A549 (cell line): ENCODE data around the gene A4GALT. TPM values are rescaled to one million over a fixed set of nuclear protein-coding genes. Genes with fewer than 3 reads are reported as not detected.

Experiments used
- ATAC-seq, 2 experiments: fragments of 200-7000 bp in 1 of 2; fragments of >200 bp in 1 of 2; cut with Nextera tagmentation in 1 of 2; cut with Tn5 transposase in 1 of 2; 3 replicates each; pipeline versions ENCODE4 v1.8.0 to v1.9.1; 2018 to 2020; ENCODE audit warnings: mild to moderate bottlenecking in 1 of 2, moderate library complexity in 1 of 2
- CTCF ChIA-PET: fragments of 300-600 bp; sonication (Branson Sonifier 250); formaldehyde crosslinking; extraction: SDS; loops from one replicate; lab custom pipeline; 2021; ENCODE audit warnings: antibody characterized with exemption, inconsistent platforms; lab: Yijun Ruan, JAX
- POLR2A ChIA-PET: fragments of 350-600 bp; formaldehyde crosslinking; extraction: SDS; loops from one replicate; lab custom pipeline; 2021; ENCODE audit warnings: antibody characterized with exemption, inconsistent platforms; lab: Yijun Ruan, JAX
- DNase-seq, 2 experiments: peaks; one replicate each; pipeline versions ENCODE4 v3.0.0 to v3.0.0-alpha.2; 2011 to 2016; ENCODE audit warnings: low read depth in 1 of 2, low spot score in 1 of 2
- FAIRE-seq: peaks from 2 replicates; lab custom pipeline; 2011; peaks lifted over from hg19 to GRCh38; lab: Jason Lieb, UNC
- H3K27ac ChIP-seq, 2 experiments: fragments of >200 bp; sonication (Bioruptor Twin); formaldehyde crosslinking; 3 replicates each; pipeline ENCODE4 v1.5.1; 2016 to 2017
- H3K4me1 ChIP-seq: fragments of >200 bp; sonication (Bioruptor Twin); formaldehyde crosslinking; 3 replicates; pipeline ENCODE4 v1.6.1; 2016
- H3K4me2 ChIP-seq: fragments of >200 bp; sonication (Bioruptor Twin); formaldehyde crosslinking; 3 replicates; pipeline ENCODE4 v1.6.1; 2016
- H3K4me3 ChIP-seq: fragments of >200 bp; sonication (Bioruptor Twin); formaldehyde crosslinking; 3 replicates; pipeline ENCODE4 v1.5.1; 2016
- H3K9me3 ChIP-seq: fragments of >200 bp; sonication (Bioruptor Twin); formaldehyde crosslinking; 3 replicates; pipeline ENCODE4 v1.6.1; 2016
- BHLHE40 ChIP-seq: IDR thresholded peaks from 2 replicates; pipeline ENCODE4 v1.6.1; 2012; ENCODE audit warnings: low read depth, low read length, inconsistent platforms
- CBX8 ChIP-seq: fragments of 200-600 bp; sonication (generic); IDR thresholded peaks from 2 replicates; pipeline ENCODE4 v1.6.1; 2016
- CEBPB ChIP-seq, 2 experiments: fragments of >200 bp in 1 of 2; sonication (Bioruptor Twin) in 1 of 2; formaldehyde crosslinking in 1 of 2; IDR thresholded peaks; 2 replicates each; pipeline ENCODE4 v1.6.1; 2012 to 2016
- CHD4 ChIP-seq: fragments of 200-600 bp; sonication (generic); IDR thresholded peaks from 2 replicates; pipeline ENCODE4 v1.6.1; 2016; ENCODE audit warnings: antibody characterized with exemption, mild to moderate bottlenecking, borderline replicate concordance
- ELK1 ChIP-seq: fragments of 150-350 bp; IDR thresholded peaks from 2 replicates; pipeline ENCODE4 v1.6.1; 2014; ENCODE audit warnings: low read depth, mild to moderate bottlenecking, low read length
- EP300 ChIP-seq, 2 experiments: fragments of >200 bp; sonication (Bioruptor Twin); formaldehyde crosslinking; IDR thresholded peaks; 2 replicates in 1 of 2; 3 replicates in 1 of 2; pipeline ENCODE4 v1.6.1; 2016 to 2017
- ESRRA ChIP-seq: fragments of 150-350 bp; IDR thresholded peaks from 2 replicates; pipeline ENCODE4 v1.6.1; 2014; ENCODE audit warnings: mild to moderate bottlenecking, low read length, borderline replicate concordance
- FOSB ChIP-seq: fragments of 250-450 bp; sonication (Bioruptor Pico); IDR thresholded peaks from 2 replicates; pipeline ENCODE4 v1.5.0; 2020; ENCODE audit warnings: mild to moderate bottlenecking, moderate library complexity
- HOXA7 ChIP-seq: fragments of 250-450 bp; sonication (Bioruptor Pico); IDR thresholded peaks from 2 replicates; pipeline ENCODE4 v1.5.0; 2020; ENCODE audit warnings: mild to moderate bottlenecking, moderate library complexity
- JUN ChIP-seq, 2 experiments: fragments of >200 bp; sonication (Bioruptor Twin); formaldehyde crosslinking; IDR thresholded peaks; 2 replicates in 1 of 2; 3 replicates in 1 of 2; pipeline ENCODE4 v1.6.1; 2016 to 2017
- JUNB ChIP-seq: fragments of >200 bp; sonication (Bioruptor Twin); formaldehyde crosslinking; IDR thresholded peaks from 2 replicates; pipeline ENCODE4 v1.6.1; 2016
- KDM1A ChIP-seq: fragments of 200-600 bp; sonication (generic); IDR thresholded peaks from 2 replicates; pipeline ENCODE4 v1.6.1; 2016; ENCODE audit warnings: low read depth, mild to moderate bottlenecking
- MAFK ChIP-seq: fragments of 450-650 bp; IDR thresholded peaks from 2 replicates; pipeline ENCODE4 v1.6.1; 2014; ENCODE audit not compliant: partially characterized antibody
- MYC ChIP-seq: IDR thresholded peaks from 2 replicates; pipeline ENCODE4 v1.6.1; 2012; ENCODE audit warnings: mild to moderate bottlenecking, inconsistent platforms, low read length, improper control_type of control experiment, borderline replicate concordance
- PBX3 ChIP-seq: IDR thresholded peaks from 2 replicates; pipeline ENCODE4 v1.6.1; 2012
- POLR2A ChIP-seq: IDR thresholded peaks from 2 replicates; pipeline ENCODE4 v1.6.1; 2012; ENCODE audit warnings: mild to moderate bottlenecking, low read length
- REST ChIP-seq: fragments of 200-600 bp; sonication (generic); IDR thresholded peaks from 2 replicates; pipeline ENCODE4 v1.6.1; 2016; ENCODE audit warnings: antibody characterized with exemption, mild to moderate bottlenecking, moderate library complexity
- RFX5 ChIP-seq: fragments of 450-650 bp; IDR thresholded peaks from 2 replicates; pipeline ENCODE4 v1.7.1; 2014; ENCODE audit warnings: antibody characterized with exemption, mild to moderate bottlenecking, moderate library complexity
- RNF2 ChIP-seq: fragments of 200-600 bp; sonication (generic); IDR thresholded peaks from 2 replicates; pipeline ENCODE4 v1.6.1; 2016; ENCODE audit warnings: low read depth, mild to moderate bottlenecking, antibody characterized with exemption, moderate library complexity, borderline replicate concordance
- SMC3 ChIP-seq: fragments of >200 bp; sonication (Bioruptor Twin); formaldehyde crosslinking; IDR thresholded peaks from 3 replicates; pipeline ENCODE4 v1.6.1; 2018; ENCODE audit warnings: inconsistent platforms
- USF2 ChIP-seq: fragments of 450-650 bp; IDR thresholded peaks from 2 replicates; pipeline ENCODE4 v1.6.1; 2014; ENCODE audit warnings: antibody characterized with exemption
- ZSCAN20 ChIP-seq: fragments of 250-450 bp; sonication (Bioruptor Pico); IDR thresholded peaks from 2 replicates; pipeline ENCODE4 v1.8.0; 2022; ENCODE audit warnings: mild to moderate bottlenecking, moderate library complexity
- WGBS: methylation state at CpG from one replicate; pipeline ENCODE4 v1.1.6; 2017; ENCODE audit errors: missing lambda C conversion rate; 5-methylcytosine and 5-hydroxymethylcytosine counted together
- polyA plus RNA-seq, 4 experiments: library from polyadenylated mRNA; depleted of rRNA in 3 of 4; stranded (reverse); fragments of >200 nt; fragmentation: RNase III in 1 of 4; extraction: RNeasy Plus Mini Kit Qiagen cat#74134 plus additional on column Dnase treatment in 1 of 4; gene quantifications; 2 replicates in 3 of 4; 3 replicates in 1 of 4; pipeline ENCODE4 v1.2.3, GENCODE V29; 2011 to 2017

A4GALT gene
- polyA plus RNA-seq, 2 of the 4 experiments (the other 2 are of a cell fraction): 5.1 to 7.8 TPM

- TF ChIP-seq ELK1: no peak
- Histone ChIP-seq H3K4me2 (no peak overlapping the region), H3K4me3 (no peak overlapping the region), H3K27ac (no peak overlapping the region), H3K9me3 (no peaks in the 10 kb centered on the region), H3K4me1 (peaks cover 50% of the 10 kb centered on the region)
- ATAC-seq (no peak), FAIRE-seq (no peak), DNase-seq (no peak)
- POLR2A ChIA-PET: interaction anchor here (0.6 kb wide), 1 partner anchor 69 kb away, joined by 3 read pairs; no protein-coding TSS in a partner anchor
- WGBS: 76% methylated on average over 7 of the region's 11 CpGs
- CTCF ChIA-PET: no interaction called here
Observed at GRCh38 chr22:42684462-42685195, 36.0 kb downstream of the A4GALT start.

- Histone ChIP-seq H3K4me1 (peaks cover 41% of the 10 kb centered on the region), H3K9me3 (no peaks in the 10 kb centered on the region), H3K4me3 (no peak overlapping the region), H3K4me2 (no peak overlapping the region), H3K27ac (peak overlapping the region in 1 of 2 experiments; percentile 45; a peak in 3 of 6 replicates)
- CTCF ChIA-PET: no interaction called here
- FAIRE-seq (no peak), ATAC-seq (no peak), DNase-seq (no peak)
- 84% methylated on average over 7 of the region's 8 CpGs for WGBS
- TF ChIP-seq SMC3 (no peak), FOSB (CRISPR knock-in tag) (no peak), REST (no peak), MAFK (no peak), MYC (no peak), JUN (IDR thresholded peaks at IDR 0.05) (no peak), HOXA7 (CRISPR knock-in tag) (no peak), POLR2A (no peak), ESRRA (no peak), PBX3 (no peak)
- POLR2A ChIA-PET: no interaction called here
Observed at GRCh38 chr22:42683578-42684283, 36.9 kb downstream of the A4GALT start.

- DNase-seq: no peak
- Histone ChIP-seq H3K27ac (peak overlapping the region; percentile 21 to 45; a peak in 3 of 6 replicates), H3K9me3 (0 out of 3 replicates have a peak, but pooled peaks cover 4% of the 10 kb centered on the region), H3K4me1 (peaks cover 28% of the 10 kb centered on the region), H3K4me3 (no peak overlapping the region), H3K4me2 (peak overlapping the region; percentile 33; the same call in 2 of the 3 replicates)
- 60% methylated on average over 9 of the region's 10 CpGs for WGBS
- no peak for FAIRE-seq
- ATAC-seq: 0 out of 6 replicates have a peak, but pooled peaks of 1 of the 2 experiments have one; percentile 30
- ChIA-PET POLR2A (no interaction called here), CTCF (interaction anchor here (1.1 kb wide), 1 partner anchor 185 kb away, joined by 4 read pairs; no protein-coding TSS in a partner anchor)
- no peak for TF ChIP-seq RFX5
- no peak for TF ChIP-seq KDM1A
- TF ChIP-seq MAFK: no peak
- TF ChIP-seq RNF2: no peak
- no peak for TF ChIP-seq ZSCAN20
- no peak for TF ChIP-seq BHLHE40
- TF ChIP-seq HOXA7 (CRISPR knock-in tag): no peak
- TF ChIP-seq CHD4: no peak
- TF ChIP-seq USF2: no peak
- TF ChIP-seq CBX8: no peak
- TF ChIP-seq JUNB: no peak
- TF ChIP-seq EP300 (IDR thresholded peaks at IDR 0.05): no peak
- no peak for TF ChIP-seq CEBPB (IDR thresholded peaks at IDR 0.05)
Observed at GRCh38 chr22:42682113-42682851, 38.4 kb downstream of the A4GALT start.
